ENCODE measurements around the gene SULF2. TPM values are rescaled to one million over a fixed set of nuclear protein-coding genes. Genes with fewer than 3 reads are reported as not detected.

The SULF2 gene
- total RNA-seq, 1 donor from 2014 or later = 22.9 TPM

GRCh38 chr20:47629907-47630306 lies 155.4 kb downstream of the SULF2 start:
- Mint-ChIP-seq H3K27ac (ENCODE audit: unreplicated experiment) (no peak overlapping the region), H3K4me1 (no peaks in the 10 kb centered on the region), H3K9me3 (no peaks in the 10 kb centered on the region), H3K4me3 (no peak overlapping the region), H3K36me3 (ENCODE audit: low read depth) (peaks cover 2% of the 10 kb centered on the region), H3K27me3 (ENCODE audit: low read depth) (no peaks in the 10 kb centered on the region)
- no peak for DNase-seq (ENCODE audit: low read depth, low spot score)
- TF ChIP-seq CTCF (conservative IDR thresholded peaks at IDR 0.05) = no peak

- no peak overlapping the region for H3K27ac Mint-ChIP-seq (ENCODE audit: unreplicated experiment)
- H3K4me1 Mint-ChIP-seq = no peaks in the 10 kb centered on the region
- no peak for DNase-seq (ENCODE audit: low read depth, low spot score)
- TF ChIP-seq CTCF (conservative IDR thresholded peaks at IDR 0.05) = no peak
- H3K27me3 Mint-ChIP-seq (ENCODE audit: low read depth) = no peaks in the 10 kb centered on the region
- H3K4me3 Mint-ChIP-seq = no peak overlapping the region
- H3K36me3 Mint-ChIP-seq (ENCODE audit: low read depth) = peaks cover 2% of the 10 kb centered on the region
- no peaks in the 10 kb centered on the region for H3K9me3 Mint-ChIP-seq
These were observed 157.7 kb downstream of the SULF2 start for GRCh38 chr20:47627540-47627939.

GRCh38 chr20:47623206-47623605 lies 162.1 kb downstream of the SULF2 start:
- no peaks in the 10 kb centered on the region for H3K27me3 Mint-ChIP-seq (ENCODE audit: low read depth)
- no peak for DNase-seq (ENCODE audit: low read depth, low spot score)
- peaks cover 2% of the 10 kb centered on the region for H3K36me3 Mint-ChIP-seq (ENCODE audit: low read depth)
- TF ChIP-seq CTCF (conservative IDR thresholded peaks at IDR 0.05) = peak; percentile 36
- H3K4me1 Mint-ChIP-seq = peaks cover 6% of the 10 kb centered on the region
- no peak overlapping the region for H3K27ac Mint-ChIP-seq (ENCODE audit: unreplicated experiment)
- H3K4me3 Mint-ChIP-seq = no peak overlapping the region
- no peaks in the 10 kb centered on the region for H3K9me3 Mint-ChIP-seq

- no peaks in the 10 kb centered on the region for H3K9me3 Mint-ChIP-seq
- no peaks in the 10 kb centered on the region for H3K27me3 Mint-ChIP-seq (ENCODE audit: low read depth)
- no peaks in the 10 kb centered on the region for H3K36me3 Mint-ChIP-seq (ENCODE audit: low read depth)
- TF ChIP-seq CTCF (conservative IDR thresholded peaks at IDR 0.05) = no peak
- peaks cover 6% of the 10 kb centered on the region for H3K4me1 Mint-ChIP-seq
- no peak overlapping the region for H3K27ac Mint-ChIP-seq (ENCODE audit: unreplicated experiment)
- DNase-seq (ENCODE audit: low read depth, low spot score) = no peak
- no peak overlapping the region for H3K4me3 Mint-ChIP-seq
These were observed 163.1 kb downstream of the SULF2 start for GRCh38 chr20:47622118-47622665.

GRCh38 chr20:47620808-47621805 lies 164.2 kb downstream of the SULF2 start:
- Mint-ChIP-seq H3K4me1 (peaks cover 6% of the 10 kb centered on the region), H3K27ac (ENCODE audit: unreplicated experiment) (no peak overlapping the region), H3K36me3 (ENCODE audit: low read depth) (no peaks in the 10 kb centered on the region), H3K4me3 (no peak overlapping the region), H3K27me3 (ENCODE audit: low read depth) (no peaks in the 10 kb centered on the region), H3K9me3 (no peaks in the 10 kb centered on the region)
- DNase-seq (ENCODE audit: low read depth, low spot score) = no peak
- TF ChIP-seq CTCF (conservative IDR thresholded peaks at IDR 0.05) = peak; percentile 96
